ENCODE results near the gene GALNT16. TPM values are rescaled to one million over a fixed set of nuclear protein-coding genes. Genes with fewer than 3 reads are reported as not detected.

The GALNT16 gene
- total RNA-seq, 1 donor from 2014 or later = 124 TPM

- Mint-ChIP-seq H3K9me3 (ENCODE audit: unreplicated experiment) (peaks cover 11% of the 10 kb centered on the region), H3K36me3 (ENCODE audit: unreplicated experiment) (no peaks in the 10 kb centered on the region), H3K27me3 (ENCODE audit: unreplicated experiment) (peaks cover 15% of the 10 kb centered on the region), H3K4me3 (ENCODE audit: unreplicated experiment) (no peak overlapping the region), H3K27ac (ENCODE audit: unreplicated experiment) (no peak overlapping the region), H3K4me1 (ENCODE audit: low read depth, unreplicated experiment) (peaks cover 7% of the 10 kb centered on the region)
- DNase-seq = no peak
- TF ChIP-seq, protein P1, sequence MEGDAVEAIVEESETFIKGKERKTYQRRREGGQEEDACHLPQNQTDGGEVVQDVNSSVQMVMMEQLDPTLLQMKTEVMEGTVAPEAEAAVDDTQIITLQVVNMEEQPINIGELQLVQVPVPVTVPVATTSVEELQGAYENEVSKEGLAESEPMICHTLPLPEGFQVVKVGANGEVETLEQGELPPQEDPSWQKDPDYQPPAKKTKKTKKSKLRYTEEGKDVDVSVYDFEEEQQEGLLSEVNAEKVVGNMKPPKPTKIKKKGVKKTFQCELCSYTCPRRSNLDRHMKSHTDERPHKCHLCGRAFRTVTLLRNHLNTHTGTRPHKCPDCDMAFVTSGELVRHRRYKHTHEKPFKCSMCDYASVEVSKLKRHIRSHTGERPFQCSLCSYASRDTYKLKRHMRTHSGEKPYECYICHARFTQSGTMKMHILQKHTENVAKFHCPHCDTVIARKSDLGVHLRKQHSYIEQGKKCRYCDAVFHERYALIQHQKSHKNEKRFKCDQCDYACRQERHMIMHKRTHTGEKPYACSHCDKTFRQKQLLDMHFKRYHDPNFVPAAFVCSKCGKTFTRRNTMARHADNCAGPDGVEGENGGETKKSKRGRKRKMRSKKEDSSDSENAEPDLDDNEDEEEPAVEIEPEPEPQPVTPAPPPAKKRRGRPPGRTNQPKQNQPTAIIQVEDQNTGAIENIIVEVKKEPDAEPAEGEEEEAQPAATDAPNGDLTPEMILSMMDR (IDR thresholded peaks at IDR 0.05; ENCODE audit: partially characterized antibody, unreplicated experiment) = no peak
Measured at GRCh38 chr14:69315301-69315700, 55.3 kb downstream of the GALNT16 start.

GRCh38 chr14:69316449-69317101 lies 56.6 kb downstream of the GALNT16 start:
- Mint-ChIP-seq H3K27ac (ENCODE audit: unreplicated experiment) (no peak overlapping the region), H3K9me3 (ENCODE audit: unreplicated experiment) (peaks cover 11% of the 10 kb centered on the region)

GRCh38 chr14:69317102-69317755 lies 57.3 kb downstream of the GALNT16 start:
- H3K27ac Mint-ChIP-seq (ENCODE audit: unreplicated experiment) = no peak overlapping the region

More at GRCh38 chr14:69316449-69317101, 56.6 kb downstream of the GALNT16 start:
- Mint-ChIP-seq H3K27me3 (ENCODE audit: unreplicated experiment) (peaks cover 14% of the 10 kb centered on the region), H3K4me1 (ENCODE audit: low read depth, unreplicated experiment) (peaks cover 7% of the 10 kb centered on the region), H3K36me3 (ENCODE audit: unreplicated experiment) (no peaks in the 10 kb centered on the region), H3K4me3 (ENCODE audit: unreplicated experiment) (no peak overlapping the region)
- TF ChIP-seq, protein P1 (IDR thresholded peaks at IDR 0.05; ENCODE audit: partially characterized antibody, unreplicated experiment) = no peak
- DNase-seq = no peak

GRCh38 chr14:69317780-69318179 lies 57.8 kb downstream of the GALNT16 start:
- H3K4me1 Mint-ChIP-seq (ENCODE audit: low read depth, unreplicated experiment) = peaks cover 7% of the 10 kb centered on the region
- no peak overlapping the region for H3K27ac Mint-ChIP-seq (ENCODE audit: unreplicated experiment)
- no peak for DNase-seq

More at GRCh38 chr14:69317102-69317755, 57.3 kb downstream of the GALNT16 start:
- peaks cover 14% of the 10 kb centered on the region for H3K27me3 Mint-ChIP-seq (ENCODE audit: unreplicated experiment)
- no peaks in the 10 kb centered on the region for H3K36me3 Mint-ChIP-seq (ENCODE audit: unreplicated experiment)
- TF ChIP-seq, protein P1 (IDR thresholded peaks at IDR 0.05; ENCODE audit: partially characterized antibody, unreplicated experiment) = no peak
- H3K4me3 Mint-ChIP-seq (ENCODE audit: unreplicated experiment) = no peak overlapping the region
- peaks cover 7% of the 10 kb centered on the region for H3K4me1 Mint-ChIP-seq (ENCODE audit: low read depth, unreplicated experiment)
- DNase-seq = no peak
- peaks cover 11% of the 10 kb centered on the region for H3K9me3 Mint-ChIP-seq (ENCODE audit: unreplicated experiment)

More at GRCh38 chr14:69317780-69318179, 57.8 kb downstream of the GALNT16 start:
- H3K27me3 Mint-ChIP-seq (ENCODE audit: unreplicated experiment) = peaks cover 14% of the 10 kb centered on the region
- TF ChIP-seq, protein P1 (IDR thresholded peaks at IDR 0.05; ENCODE audit: partially characterized antibody, unreplicated experiment) = no peak
- no peak overlapping the region for H3K4me3 Mint-ChIP-seq (ENCODE audit: unreplicated experiment)
- H3K9me3 Mint-ChIP-seq (ENCODE audit: unreplicated experiment) = peaks cover 11% of the 10 kb centered on the region
- no peaks in the 10 kb centered on the region for H3K36me3 Mint-ChIP-seq (ENCODE audit: unreplicated experiment)

All from glutamatergic neuron (in vitro differentiated cells).